IPS-15b (cell line): ENCODE data around the gene MRPL41.
"Not testable (repeated sequence)": the region's sequence is repeated elsewhere in the genome, so short reads cannot be mapped to it uniquely, and the experiment has no call there.

ENCODE experiments used
- H3K27me3 ChIP-seq: one replicate; pipeline ENCODE4 v1.6.1; 2013; ENCODE audit warnings: low read length; ENCODE audit not compliant: control insufficient read depth, insufficient read depth
- H3K36me3 ChIP-seq: one replicate; pipeline ENCODE4 v1.6.1; 2013; ENCODE audit warnings: low read length; ENCODE audit not compliant: control insufficient read depth, insufficient read depth
- H3K4me1 ChIP-seq: one replicate; pipeline ENCODE4 v1.6.1; 2013; ENCODE audit warnings: mild to moderate bottlenecking, low read length; ENCODE audit not compliant: control insufficient read depth, insufficient read depth
- H3K4me3 ChIP-seq: one replicate; pipeline ENCODE4 v1.5.1; 2013; ENCODE audit warnings: low read depth, low read length
- H3K9ac ChIP-seq: one replicate; pipeline ENCODE4 v1.6.1; 2013; ENCODE audit warnings: low read depth, mild to moderate bottlenecking, low read length
- H3K9me3 ChIP-seq: one replicate; pipeline ENCODE4 v1.6.1; 2013; ENCODE audit warnings: mild to moderate bottlenecking, low read length; ENCODE audit not compliant: control insufficient read depth, insufficient read depth

Gene MRPL41

GRCh38 chr9:137545123-137545522, 6.6 kb upstream of the MRPL41 start:
- H3K9ac ChIP-seq, result no peak overlapping the region

GRCh38 chr9:137547687-137548543, 3.8 kb upstream of the MRPL41 start:
- Histone ChIP-seq H3K36me3 (no peaks in the 10 kb centered on the region), H3K4me3 (no peak overlapping the region), H3K4me1 (no peaks in the 10 kb centered on the region), H3K9ac (no peak overlapping the region), H3K27me3 (no peaks in the 10 kb centered on the region), H3K9me3 (no peaks in the 10 kb centered on the region)

More at GRCh38 chr9:137545123-137545522, 6.6 kb upstream of the MRPL41 start:
- H3K4me1 ChIP-seq, result no peaks in the 10 kb centered on the region
- no peaks in the 10 kb centered on the region for H3K27me3 ChIP-seq
- H3K4me3 ChIP-seq, result no peak overlapping the region
- no peaks in the 10 kb centered on the region for H3K9me3 ChIP-seq
- no peaks in the 10 kb centered on the region for H3K36me3 ChIP-seq

- no peaks in the 10 kb centered on the region for H3K9me3 ChIP-seq
- no peaks in the 10 kb centered on the region for H3K4me1 ChIP-seq
- H3K4me3 ChIP-seq, result peak within 1 kb of the TSS; percentile 59
- no peaks in the 10 kb centered on the region for H3K27me3 ChIP-seq
- no peak within 1 kb of the TSS for H3K9ac ChIP-seq
- peaks cover 7% of the 10 kb centered on the region for H3K36me3 ChIP-seq
Measured at GRCh38 chr9:137550231-137550621, 1.5 kb upstream of the MRPL41 start, which contains the start of gene PNPLA7. Gene PNPLA7 (minus strand): TSS chr9:137550402. CDS start chr9:137550197, 205 bp downstream.

GRCh38 chr9:137550958-137551263, 768 bp upstream of the MRPL41 start:
- H3K9ac ChIP-seq, H3K27me3 ChIP-seq, H3K9me3 ChIP-seq, H3K4me1 ChIP-seq: not testable (repeated sequence)
- peak overlapping the region; percentile 59 for H3K4me3 ChIP-seq
- peaks cover 14% of the 10 kb centered on the region for H3K36me3 ChIP-seq

- Histone ChIP-seq H3K9me3 (no peaks in the 10 kb centered on the region), H3K4me3 (peak overlapping the region; percentile 85), H3K4me1 (no peaks in the 10 kb centered on the region), H3K9ac (peak overlapping the region; percentile 76), H3K36me3 (peaks cover 21% of the 10 kb centered on the region), H3K27me3 (no peaks in the 10 kb centered on the region)
Measured at GRCh38 chr9:137552022-137552768, 516 bp downstream of the MRPL41 start.

GRCh38 chr9:137553654-137554053, 2.0 kb downstream of the MRPL41 start:
- not testable (repeated sequence) for H3K4me3 ChIP-seq, H3K9me3 ChIP-seq, H3K27me3 ChIP-seq, H3K4me1 ChIP-seq, H3K9ac ChIP-seq
- peaks cover 21% of the 10 kb centered on the region for H3K36me3 ChIP-seq

GRCh38 chr9:137554349-137554748, 2.7 kb downstream of the MRPL41 start:
- H3K9me3 ChIP-seq, result no peaks in the 10 kb centered on the region
- H3K4me3 ChIP-seq, result no peak overlapping the region
- no peaks in the 10 kb centered on the region for H3K27me3 ChIP-seq
- H3K36me3 ChIP-seq, result peaks cover 21% of the 10 kb centered on the region
- H3K9ac ChIP-seq, result no peak overlapping the region
- no peaks in the 10 kb centered on the region for H3K4me1 ChIP-seq

GRCh38 chr9:137555179-137555578, 3.5 kb downstream of the MRPL41 start:
- no peak overlapping the region for H3K9ac ChIP-seq
- H3K36me3 ChIP-seq, result peaks cover 21% of the 10 kb centered on the region
- H3K9me3 ChIP-seq, result no peaks in the 10 kb centered on the region
- H3K27me3 ChIP-seq, result no peaks in the 10 kb centered on the region
- no peak overlapping the region for H3K4me3 ChIP-seq
- H3K4me1 ChIP-seq, result no peaks in the 10 kb centered on the region

GRCh38 chr9:137556069-137556838, 4.6 kb downstream of the MRPL41 start:
- Histone ChIP-seq H3K36me3 (peaks cover 21% of the 10 kb centered on the region), H3K4me1 (no peaks in the 10 kb centered on the region), H3K27me3 (no peaks in the 10 kb centered on the region), H3K9ac (no peak overlapping the region), H3K4me3 (no peak overlapping the region), H3K9me3 (no peaks in the 10 kb centered on the region)

GRCh38 chr9:137558127-137558526, 6.4 kb downstream of the MRPL41 start:
- peaks cover 22% of the 10 kb centered on the region for H3K36me3 ChIP-seq
- no peaks in the 10 kb centered on the region for H3K27me3 ChIP-seq
- no peaks in the 10 kb centered on the region for H3K4me1 ChIP-seq
- no peak overlapping the region for H3K9ac ChIP-seq
- no peak overlapping the region for H3K4me3 ChIP-seq
- no peaks in the 10 kb centered on the region for H3K9me3 ChIP-seq

- Histone ChIP-seq H3K9ac (no peak overlapping the region), H3K27me3 (no peaks in the 10 kb centered on the region), H3K36me3 (peaks cover 24% of the 10 kb centered on the region), H3K9me3 (no peaks in the 10 kb centered on the region), H3K4me3 (no peak overlapping the region), H3K4me1 (no peaks in the 10 kb centered on the region)
Measured at GRCh38 chr9:137564134-137564533, 12.5 kb downstream of the MRPL41 start.
